Gastrocnemius medialis (tissue), 4 donors: ENCODE data around the gene CERS1.

Source experiments
- POLR2A ChIP-seq, 2 donors: fragments of 450-650 bp; IDR thresholded peaks; one replicate each; pipeline ENCODE4 v1.6.1; 2017; ENCODE audit warnings: antibody characterized with exemption in 2 of 2, mild to moderate bottlenecking in 2 of 2, moderate library complexity in 2 of 2
- TF ChIP-seq, protein P1 (sequence below), 5 experiments: fragments of 450-650 bp in 3 of 5; fragments of 200-600 bp in 2 of 5; sonication (generic) in 2 of 5; IDR thresholded peaks in 4 of 5; conservative IDR thresholded peaks in 1 of 5; 1 replicate in 4 of 5; 2 replicates in 1 of 5; pipeline ENCODE4 v1.5.1; 2016 to 2019; ENCODE audit warnings: antibody characterized with exemption in 5 of 5, mild to moderate bottlenecking in 3 of 5, moderate library complexity in 3 of 5

DNA sequence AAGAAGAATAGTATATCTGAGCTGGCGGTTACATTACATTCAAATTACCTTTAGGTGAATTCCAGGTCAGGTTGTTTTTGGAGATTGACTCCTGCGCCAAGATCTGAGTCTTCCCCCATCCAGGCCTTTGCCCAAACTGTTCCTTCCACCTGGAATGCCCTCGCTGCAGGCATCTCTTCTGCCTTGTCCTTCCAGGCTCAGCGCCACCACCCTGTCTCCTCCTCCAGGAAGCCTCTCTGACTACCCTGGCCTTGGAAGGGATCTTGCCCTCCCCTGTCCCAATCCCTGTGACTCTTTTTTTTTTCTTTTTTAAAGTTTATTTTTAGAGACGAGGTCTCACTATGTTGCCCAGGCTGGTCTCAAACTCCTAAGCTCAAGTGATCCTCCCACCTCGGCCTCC lies 46.7 kb upstream of the CERS1 start:
- TF ChIP-seq, protein P1, sequence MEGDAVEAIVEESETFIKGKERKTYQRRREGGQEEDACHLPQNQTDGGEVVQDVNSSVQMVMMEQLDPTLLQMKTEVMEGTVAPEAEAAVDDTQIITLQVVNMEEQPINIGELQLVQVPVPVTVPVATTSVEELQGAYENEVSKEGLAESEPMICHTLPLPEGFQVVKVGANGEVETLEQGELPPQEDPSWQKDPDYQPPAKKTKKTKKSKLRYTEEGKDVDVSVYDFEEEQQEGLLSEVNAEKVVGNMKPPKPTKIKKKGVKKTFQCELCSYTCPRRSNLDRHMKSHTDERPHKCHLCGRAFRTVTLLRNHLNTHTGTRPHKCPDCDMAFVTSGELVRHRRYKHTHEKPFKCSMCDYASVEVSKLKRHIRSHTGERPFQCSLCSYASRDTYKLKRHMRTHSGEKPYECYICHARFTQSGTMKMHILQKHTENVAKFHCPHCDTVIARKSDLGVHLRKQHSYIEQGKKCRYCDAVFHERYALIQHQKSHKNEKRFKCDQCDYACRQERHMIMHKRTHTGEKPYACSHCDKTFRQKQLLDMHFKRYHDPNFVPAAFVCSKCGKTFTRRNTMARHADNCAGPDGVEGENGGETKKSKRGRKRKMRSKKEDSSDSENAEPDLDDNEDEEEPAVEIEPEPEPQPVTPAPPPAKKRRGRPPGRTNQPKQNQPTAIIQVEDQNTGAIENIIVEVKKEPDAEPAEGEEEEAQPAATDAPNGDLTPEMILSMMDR (IDR thresholded peaks at IDR 0.05 in 4 of 5, conservative IDR thresholded peaks at IDR 0.05 in 1 of 5), result no peak
- no peak for TF ChIP-seq POLR2A (IDR thresholded peaks at IDR 0.05)
